ENCODE measurements around the gene ENOX2.

GRCh38 chrX:130726661-130727060 is 176.3 kb downstream of the ENOX2 start:
- TF ChIP-seq CTCF (conservative IDR thresholded peaks at IDR 0.05 in 1 of 2, IDR thresholded peaks at IDR 0.05 in 1 of 2; ENCODE audit: low read depth in 1 of 2, low read length in 2 of 2) (no peak), EZH2 (IDR thresholded peaks at IDR 0.05; ENCODE audit: low read length, missing control alignments) (no peak)

Measured in fibroblast of lung (primary cell).